HL-60 (cell line): ENCODE data around the gene GPC3.

Experiments
- CTCF ChIP-seq: IDR thresholded peaks from one replicate; pipeline ENCODE4 v1.5.1; 2011; ENCODE audit warnings: low read length, control low read depth, inconsistent platforms; ENCODE audit not compliant: insufficient read depth
- GABPA ChIP-seq: IDR thresholded peaks from 2 replicates; pipeline ENCODE4 v1.6.1; 2012; ENCODE audit warnings: low read depth
- POLR2AphosphoS5 ChIP-seq: IDR thresholded peaks from 2 replicates; pipeline ENCODE4 v1.6.1; 2012; ENCODE audit warnings: low read depth
- REST ChIP-seq: IDR thresholded peaks from 2 replicates; pipeline ENCODE4 v1.6.1; 2012; ENCODE audit warnings: low read depth; ENCODE audit not compliant: insufficient replicate concordance
- SPI1 ChIP-seq: IDR thresholded peaks from 2 replicates; pipeline ENCODE4 v1.6.1; 2012; ENCODE audit warnings: low read depth, mild to moderate bottlenecking, borderline replicate concordance

- TF ChIP-seq CTCF = no peak
- TF ChIP-seq POLR2AphosphoS5 = no peak
- TF ChIP-seq REST = no peak
- TF ChIP-seq GABPA = no peak
- TF ChIP-seq SPI1 = no peak
These were observed 244.1 kb downstream of the GPC3 start for GRCh38 chrX:133741303-133741702.
